D721Med (cell line): ENCODE measurements around the gene RIMS1.

Source experiments
- DNase-seq: peaks from one replicate; pipeline ENCODE4 v3.0.0; 2011; ENCODE audit warnings: low spot score; ENCODE audit not compliant: insufficient read length
- FAIRE-seq: peaks from 2 replicates; lab custom pipeline; 2011; peaks lifted over from hg19 to GRCh38; lab: Jason Lieb, UNC
- CTCF ChIP-seq: IDR thresholded peaks from 2 replicates; pipeline ENCODE4 v1.5.1; 2012; ENCODE audit warnings: mild to moderate bottlenecking, control low read depth; ENCODE audit not compliant: insufficient read depth; ENCODE audit errors: missing control alignments

Gene RIMS1

GRCh38 chr6:71886184-71887005 lies at the start of gene RIMS1:
Gene RIMS1, plus strand, starts transcription at chr6:71886550. Its CDS starts 474 bp downstream, at chr6:71887024.
- no peak for FAIRE-seq
- DNase-seq, result no peak
- TF ChIP-seq CTCF, result no peak

GRCh38 chr6:71851214-71851613 lies 35.1 kb upstream of the RIMS1 start:
- no peak for TF ChIP-seq CTCF
- FAIRE-seq (no peak), DNase-seq (no peak)

- FAIRE-seq, result no peak
- no peak for DNase-seq
- no peak for TF ChIP-seq CTCF
These were observed 33.4 kb upstream of the RIMS1 start for GRCh38 chr6:71852948-71853347.

- TF ChIP-seq CTCF, result no peak
- no peak for FAIRE-seq
These were observed 30.9 kb upstream of the RIMS1 start for GRCh38 chr6:71855406-71855805.

GRCh38 chr6:71879016-71879415 lies 7.3 kb upstream of the RIMS1 start:
- no peak for TF ChIP-seq CTCF
- no peak for DNase-seq
- no peak for FAIRE-seq

More at GRCh38 chr6:71855406-71855805, 30.9 kb upstream of the RIMS1 start:
- DNase-seq, result no peak

- no peak for FAIRE-seq
- no peak for DNase-seq
These were observed 825 bp downstream of the RIMS1 start for GRCh38 chr6:71887006-71887743.

More at GRCh38 chr6:71887006-71887743, 825 bp downstream of the RIMS1 start:
- no peak for TF ChIP-seq CTCF
